Endothelial cell of umbilical vein (primary cell): ENCODE measurements around the gene TMEM18. TPM values are rescaled to one million over a fixed set of nuclear protein-coding genes. Genes with fewer than 3 reads are reported as not detected.

Source experiments
- BruUV-seq: library from RNA; stranded (reverse); fragments of 400-500 nt; replicated peaks from 2 replicates; lab custom pipeline; 2021; lab: Mats Ljungman, UMichigan
- CTCF ChIA-PET: fragments of 300-600, 350-600 bp; sonication (Branson Sonifier 250); formaldehyde crosslinking; loops from one replicate; lab custom pipeline; 2021; ENCODE audit warnings: antibody characterized with exemption, inconsistent platforms; lab: Charles Lee
- POLR2A ChIA-PET: fragments of 300-600, 350-600 bp; sonication (Branson Sonifier 250); formaldehyde crosslinking; loops from one replicate; lab custom pipeline; 2021; ENCODE audit warnings: antibody characterized with exemption, inconsistent platforms; lab: Charles Lee
- DNase-seq: peaks from one replicate; pipeline ENCODE4 v3.0.0-alpha.2; 2011; ENCODE audit warnings: low read depth, low spot score
- FAIRE-seq: peaks from 2 replicates; lab custom pipeline; 2011; peaks lifted over from hg19 to GRCh38; lab: Jason Lieb, UNC
- H2AFZ ChIP-seq: 2 replicates; pipeline ENCODE4 v1.6.0; 2012; ENCODE audit warnings: low read depth, low read length, control low read depth, inconsistent platforms
- H3K27ac ChIP-seq: 2 replicates; pipeline ENCODE4 v1.5.1; 2011; ENCODE audit warnings: low read depth, mild to moderate bottlenecking, control low read depth, low read length, moderate library complexity; ENCODE audit not compliant: insufficient read depth
- H3K27me3 ChIP-seq, 2 experiments: 2 replicates each; pipeline versions ENCODE4 v1.6.0 to v1.6.1; 2011; ENCODE audit warnings: low read length in 2 of 2, mixed read lengths in 1 of 2; ENCODE audit not compliant: control insufficient read depth in 2 of 2, insufficient read depth in 2 of 2
- H3K36me3 ChIP-seq, 2 experiments: 2 replicates in 1 of 2; 3 replicates in 1 of 2; pipeline ENCODE4 v1.5.1; 2011; ENCODE audit warnings: low read length in 2 of 2, mild to moderate bottlenecking in 1 of 2, moderate library complexity in 1 of 2; ENCODE audit not compliant: control insufficient read depth in 2 of 2, insufficient read depth in 2 of 2; ENCODE audit errors: extremely low read depth in 1 of 2
- H3K4me1 ChIP-seq: 3 replicates; pipeline ENCODE4 v1.5.1; 2011; ENCODE audit warnings: mild to moderate bottlenecking, low read length; ENCODE audit not compliant: control insufficient read depth, insufficient read depth; ENCODE audit errors: extremely low read depth
- H3K4me2 ChIP-seq: 2 replicates; pipeline ENCODE4 v1.6.1; 2011; ENCODE audit warnings: low read length, control low read depth, mixed read lengths; ENCODE audit not compliant: insufficient read depth
- H3K4me3 ChIP-seq, 3 experiments: fragments of 200-600 bp in 1 of 3; sonication (generic), shearing (Covaris generic) in 1 of 3; replicated peaks in 1 of 3; 2 replicates each; pipeline ENCODE4 v1.5.1; 2011 to 2016; ENCODE audit warnings: control low read depth in 3 of 3, low read length in 3 of 3, mild to moderate bottlenecking in 2 of 3, inconsistent platforms in 1 of 3, low read depth in 1 of 3, moderate library complexity in 1 of 3; ENCODE audit not compliant: insufficient read depth in 1 of 3
- H3K79me2 ChIP-seq: 2 replicates; pipeline ENCODE4 v1.6.0; 2012; ENCODE audit warnings: low read length, inconsistent platforms; ENCODE audit not compliant: control insufficient read depth, insufficient read depth
- H3K9ac ChIP-seq: replicated peaks from 2 replicates; pipeline ENCODE3; 2011; ENCODE audit warnings: low read length, control low read depth; ENCODE audit not compliant: insufficient read depth; ENCODE audit errors: extremely low read depth
- H3K9me1 ChIP-seq: replicated peaks from 3 replicates; pipeline ENCODE4 v1.6.0; 2011; ENCODE audit warnings: mild to moderate bottlenecking, low read length; ENCODE audit not compliant: control insufficient read depth, insufficient read depth; ENCODE audit errors: extremely low read depth
- H3K9me3 ChIP-seq: replicated peaks from 2 replicates; pipeline ENCODE4 v1.5.1; 2012; ENCODE audit warnings: low read length, inconsistent platforms; ENCODE audit not compliant: control insufficient read depth, insufficient read depth
- H4K20me1 ChIP-seq: replicated peaks from 2 replicates; pipeline ENCODE3; 2011; ENCODE audit warnings: mild to moderate bottlenecking, low read length; ENCODE audit not compliant: control insufficient read depth, insufficient read depth; ENCODE audit errors: extremely low read depth
- EZH2 ChIP-seq: IDR thresholded peaks from 2 replicates; pipeline ENCODE4 v1.6.1; 2012; ENCODE audit warnings: borderline replicate concordance, low read depth, mild to moderate bottlenecking, moderate library complexity, low read length, inconsistent platforms; ENCODE audit not compliant: severe bottlenecking
- FOS ChIP-seq: IDR thresholded peaks from 2 replicates; pipeline ENCODE4 v1.6.1; 2011; ENCODE audit warnings: mild to moderate bottlenecking, low read length, moderate library complexity, borderline replicate concordance; ENCODE audit not compliant: insufficient read depth
- GATA2 ChIP-seq: IDR thresholded peaks from 2 replicates; pipeline ENCODE4 v1.7.0; 2011; ENCODE audit warnings: low read depth, mild to moderate bottlenecking, moderate library complexity, mixed read lengths, low read length; ENCODE audit not compliant: insufficient read length, insufficient read depth
- JUN ChIP-seq: IDR thresholded peaks from 2 replicates; pipeline ENCODE4 v1.6.1; 2011; ENCODE audit warnings: borderline replicate concordance, low read depth; ENCODE audit not compliant: insufficient read length, insufficient read depth
- MYC ChIP-seq: IDR thresholded peaks from one replicate; pipeline ENCODE4 v1.6.1; 2011; ENCODE audit warnings: mild to moderate bottlenecking, low read depth, low read length
- POLR2A ChIP-seq: IDR thresholded peaks from 2 replicates; pipeline ENCODE4 v1.6.1; 2012; ENCODE audit warnings: low read depth, mild to moderate bottlenecking, control low read depth, low read length
- POLR2AphosphoS5 ChIP-seq: IDR thresholded peaks from 2 replicates; pipeline ENCODE4 v1.6.1; 2012; ENCODE audit warnings: low read depth, mild to moderate bottlenecking, control low read depth, low read length, moderate library complexity; ENCODE audit not compliant: insufficient read depth
- dilution Hi-C: fragments of 300-500 bp; cut with MboI; formaldehyde crosslinking; loops from one replicate; pipeline ENCODE4 v1.15.0; 2019; ENCODE audit warnings: low sequenced_read_pairs; ENCODE audit not compliant: extremely low pct_ligation_motif_present
- intact Hi-C: fragments of 100-400 bp; cut with micrococcal nuclease; formaldehyde crosslinking; loops from one replicate; pipeline ENCODE4 v1.10.0; 2022
- polyA plus RNA-seq, 4 experiments: library from polyadenylated mRNA; depleted of rRNA in 3 of 4; stranded (reverse) in 3 of 4; unstranded in 1 of 4; fragments of >200 nt; gene quantifications; 2 replicates each; pipeline versions ENCODE4 v1.2.1 to v1.2.3, GENCODE V29; 2011 to 2012; ENCODE audit warnings: missing spikeins in 1 of 4
- total RNA-seq: library from RNA; stranded (reverse); gene quantifications from 2 replicates; pipeline ENCODE4 v1.2.3, GENCODE V29; 2021
- TF ChIP-seq, protein P1 (sequence below), 2 donors: IDR thresholded peaks; 1 replicate in 1 of 2; 2 replicates in 1 of 2; pipeline ENCODE4 v1.5.1; 2011; ENCODE audit warnings: low read length in 2 of 2, mild to moderate bottlenecking in 2 of 2, moderate library complexity in 2 of 2, control low read depth in 1 of 2, inconsistent platforms in 1 of 2, low read depth in 1 of 2; ENCODE audit not compliant: insufficient read depth in 1 of 2; ENCODE audit errors: extremely low read depth in 1 of 2
- TF ChIP-seq, protein P2 (sequence below): IDR thresholded peaks from 2 replicates; pipeline ENCODE4 v1.6.1; 2011; ENCODE audit not compliant: insufficient read depth, insufficient read length

The TMEM18 gene
- total and polyA plus RNA-seq, 2 donors (not counting 3 experiments of a cell fraction or from before 2014, with no cell fraction given) = 19.1 to 23.1 TPM

DNA sequence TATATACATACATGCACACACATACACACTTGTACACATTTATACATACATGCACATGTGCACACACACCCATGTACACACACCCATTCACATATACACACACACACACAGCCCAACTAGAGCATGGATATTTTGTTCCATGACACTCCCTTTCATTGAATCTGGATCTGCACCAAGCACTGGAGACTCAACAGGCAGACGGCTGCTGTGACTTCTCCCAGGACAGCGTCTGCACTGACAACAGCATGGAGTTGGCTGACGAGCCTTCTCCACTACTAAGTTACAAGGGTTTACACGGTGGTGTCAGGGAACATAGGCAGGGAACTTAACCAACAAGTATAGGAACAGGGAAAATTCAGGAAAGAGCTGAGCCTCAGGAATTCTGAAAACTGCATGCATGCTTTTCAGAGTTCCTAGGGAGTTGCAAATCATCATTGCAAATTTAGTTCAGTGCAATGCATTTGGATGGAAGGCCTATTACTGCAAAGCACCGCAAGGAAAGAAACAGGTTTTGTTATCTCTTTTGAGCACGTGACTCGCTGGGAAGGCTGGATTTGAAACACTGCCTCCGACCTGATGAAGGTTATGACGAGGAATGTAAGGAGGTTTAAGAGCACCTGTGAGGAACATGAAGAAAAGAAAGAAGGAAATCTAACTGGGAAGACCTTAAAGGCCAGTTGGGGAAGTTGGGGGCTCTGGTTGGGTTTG, 35.9 kb downstream of the TMEM18 start:
- H3K9me3 ChIP-seq = no peaks in the 10 kb centered on the region
- POLR2A ChIA-PET = no interaction called here
- no peak overlapping the region for H3K27ac ChIP-seq
- H3K79me2 ChIP-seq = no peaks in the 10 kb centered on the region
- intact Hi-C loops = no loop called here
- FAIRE-seq (no peak), DNase-seq (no peak)
- H3K9ac ChIP-seq = no peak overlapping the region
- no peak overlapping the region for H3K4me3 ChIP-seq
- dilution Hi-C loops = no loop called here
- H2AFZ ChIP-seq = no peak overlapping the region
- TF ChIP-seq POLR2A (no peak), MYC (no peak), FOS (no peak), GATA2 (no peak), EZH2 (no peak), POLR2AphosphoS5 (no peak), JUN (no peak)
- TF ChIP-seq, protein P1, sequence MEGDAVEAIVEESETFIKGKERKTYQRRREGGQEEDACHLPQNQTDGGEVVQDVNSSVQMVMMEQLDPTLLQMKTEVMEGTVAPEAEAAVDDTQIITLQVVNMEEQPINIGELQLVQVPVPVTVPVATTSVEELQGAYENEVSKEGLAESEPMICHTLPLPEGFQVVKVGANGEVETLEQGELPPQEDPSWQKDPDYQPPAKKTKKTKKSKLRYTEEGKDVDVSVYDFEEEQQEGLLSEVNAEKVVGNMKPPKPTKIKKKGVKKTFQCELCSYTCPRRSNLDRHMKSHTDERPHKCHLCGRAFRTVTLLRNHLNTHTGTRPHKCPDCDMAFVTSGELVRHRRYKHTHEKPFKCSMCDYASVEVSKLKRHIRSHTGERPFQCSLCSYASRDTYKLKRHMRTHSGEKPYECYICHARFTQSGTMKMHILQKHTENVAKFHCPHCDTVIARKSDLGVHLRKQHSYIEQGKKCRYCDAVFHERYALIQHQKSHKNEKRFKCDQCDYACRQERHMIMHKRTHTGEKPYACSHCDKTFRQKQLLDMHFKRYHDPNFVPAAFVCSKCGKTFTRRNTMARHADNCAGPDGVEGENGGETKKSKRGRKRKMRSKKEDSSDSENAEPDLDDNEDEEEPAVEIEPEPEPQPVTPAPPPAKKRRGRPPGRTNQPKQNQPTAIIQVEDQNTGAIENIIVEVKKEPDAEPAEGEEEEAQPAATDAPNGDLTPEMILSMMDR (IDR thresholded peaks at IDR 0.05; ENCODE audit: extremely low read depth in 1 of 2, insufficient read depth in 1 of 2, low read depth in 1 of 2, low read length in 2 of 2) = no peak
- TF ChIP-seq, protein P2, sequence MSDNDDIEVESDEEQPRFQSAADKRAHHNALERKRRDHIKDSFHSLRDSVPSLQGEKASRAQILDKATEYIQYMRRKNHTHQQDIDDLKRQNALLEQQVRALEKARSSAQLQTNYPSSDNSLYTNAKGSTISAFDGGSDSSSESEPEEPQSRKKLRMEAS = no peak
- H3K36me3 ChIP-seq = no peaks in the 10 kb centered on the region
- no TSS peak for BruUV-seq
- H3K4me2 ChIP-seq = no peak overlapping the region
- CTCF ChIA-PET = no interaction called here
- no peaks in the 10 kb centered on the region for H3K4me1 ChIP-seq
- no peaks in the 10 kb centered on the region for H3K27me3 ChIP-seq
- H3K9me1 ChIP-seq = no peaks in the 10 kb centered on the region
- no peaks in the 10 kb centered on the region for H4K20me1 ChIP-seq
